ENCODE data around the gene GALNT16.
A peak's percentile ranks its signal among the peaks of the same experiment; 100 is the strongest.

GALNT16 gene

DNA sequence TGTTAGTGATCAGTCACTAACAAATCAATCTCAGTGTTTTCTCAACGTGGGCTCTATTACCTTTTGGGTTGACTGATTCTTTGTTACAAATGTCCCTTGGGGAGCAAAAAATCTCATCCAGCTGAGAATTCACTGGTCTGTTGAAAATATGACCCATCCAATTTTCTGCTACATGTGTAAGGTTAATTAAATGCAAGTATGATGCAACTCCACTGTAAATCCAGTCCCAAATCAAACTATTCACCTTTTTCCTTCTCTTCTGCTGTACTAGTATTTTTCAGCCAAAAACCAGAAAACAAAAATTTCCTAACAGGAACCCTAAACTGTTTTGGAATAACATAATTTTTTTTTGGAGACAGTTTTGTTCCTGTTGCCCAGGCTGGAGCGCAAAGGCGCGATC, 136.0 kb downstream of the GALNT16 start:
- Histone ChIP-seq H3K9ac (ENCODE audit: low read length) (no peak overlapping the region), H3K4me1 (ENCODE audit: control insufficient read depth, insufficient read depth, low read length) (peaks cover 8% of the 10 kb centered on the region), H3K9me3 (ENCODE audit: control insufficient read depth, low read length) (no peaks in the 10 kb centered on the region), H3K4me3 (ENCODE audit: low read length) (no peak overlapping the region), H3K27me3 (ENCODE audit: control insufficient read depth, insufficient read depth, low read length) (no peaks in the 10 kb centered on the region), H3K36me3 (ENCODE audit: control insufficient read depth, insufficient read depth, low read length) (no peaks in the 10 kb centered on the region)

DNA sequence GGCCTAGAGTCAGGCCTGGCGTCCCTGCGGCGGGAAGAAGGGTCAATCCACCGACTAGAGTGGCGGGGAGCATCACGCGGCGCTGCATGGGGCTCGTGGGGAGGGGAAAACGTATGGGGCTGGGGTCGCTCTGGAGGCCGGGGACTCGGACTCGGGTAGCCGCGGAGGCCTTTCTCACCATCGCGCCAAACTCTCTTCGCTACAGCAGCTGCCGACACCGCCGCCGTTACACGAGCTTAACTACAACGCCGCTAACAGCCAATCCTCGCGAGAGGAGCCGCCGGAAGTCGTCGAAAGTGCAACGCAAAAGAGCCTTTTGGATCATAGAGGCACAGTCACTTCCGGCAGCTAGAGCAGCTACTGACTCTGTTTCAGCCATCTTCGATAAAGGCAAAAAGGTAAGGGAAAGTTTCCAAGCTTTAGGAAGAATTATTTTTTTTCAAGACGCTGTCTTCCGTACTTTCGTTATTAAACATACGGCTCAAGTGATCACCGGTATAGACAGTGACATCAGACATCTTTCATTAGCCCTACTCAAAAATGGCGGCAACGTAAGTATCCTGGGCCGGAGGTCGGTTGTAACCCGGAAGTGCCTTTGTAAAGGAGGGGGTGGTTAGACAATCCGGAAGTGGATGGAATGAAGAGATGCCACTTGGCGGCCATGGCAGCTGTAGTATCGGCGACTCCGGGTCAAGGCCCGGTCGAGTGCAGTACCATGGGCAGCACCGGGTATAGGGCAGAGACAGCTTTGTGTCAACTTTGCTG, 138.3 kb downstream of the GALNT16 start, which contains the start of the genes ERH and SLC39A9:
ERH (minus strand) TSS at position 247 of the 765 bp plus-strand sequence; CDS start at position 181, 66 bp downstream.
SLC39A9 (plus strand) TSS at position 640 of the 765 bp plus-strand sequence. CDS start 678 bp downstream, outside the sequence.
- Histone ChIP-seq H3K4me3 (ENCODE audit: low read length) (peak within 1 kb of the TSS; percentile 66), H3K9ac (ENCODE audit: low read length) (peak within 1 kb of the TSS; percentile 93), H3K36me3 (ENCODE audit: control insufficient read depth, insufficient read depth, low read length) (no peaks in the 10 kb centered on the region), H3K27me3 (ENCODE audit: control insufficient read depth, insufficient read depth, low read length) (no peaks in the 10 kb centered on the region), H3K9me3 (ENCODE audit: control insufficient read depth, low read length) (no peaks in the 10 kb centered on the region), H3K4me1 (ENCODE audit: control insufficient read depth, insufficient read depth, low read length) (peaks cover 20% of the 10 kb centered on the region)

DNA sequence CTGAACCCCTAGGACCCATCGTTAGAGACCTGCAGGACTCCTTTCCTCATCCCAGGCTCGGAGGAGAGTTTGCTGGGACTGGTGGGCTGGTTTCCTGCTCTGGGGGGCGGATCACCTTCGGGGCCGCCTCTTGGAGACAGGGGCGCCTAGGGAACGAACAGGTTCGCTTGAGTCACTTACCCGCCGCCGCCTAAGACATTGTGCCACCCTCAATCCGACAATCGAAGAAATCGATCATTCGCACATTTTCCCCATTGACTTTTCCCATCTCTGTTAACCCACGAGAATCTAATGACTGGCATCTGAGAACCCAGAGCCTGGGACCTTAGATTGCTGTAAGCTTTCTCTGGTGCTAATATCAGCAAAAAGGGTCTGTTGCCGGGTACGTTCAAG, 138.9 kb downstream of the GALNT16 start:
- Histone ChIP-seq H3K4me1 (ENCODE audit: control insufficient read depth, insufficient read depth, low read length) (peaks cover 20% of the 10 kb centered on the region), H3K9me3 (ENCODE audit: control insufficient read depth, low read length) (no peaks in the 10 kb centered on the region), H3K4me3 (ENCODE audit: low read length) (peak overlapping the region; percentile 66), H3K9ac (ENCODE audit: low read length) (peak overlapping the region; percentile 93), H3K36me3 (ENCODE audit: control insufficient read depth, insufficient read depth, low read length) (no peaks in the 10 kb centered on the region), H3K27me3 (ENCODE audit: control insufficient read depth, insufficient read depth, low read length) (no peaks in the 10 kb centered on the region)

DNA sequence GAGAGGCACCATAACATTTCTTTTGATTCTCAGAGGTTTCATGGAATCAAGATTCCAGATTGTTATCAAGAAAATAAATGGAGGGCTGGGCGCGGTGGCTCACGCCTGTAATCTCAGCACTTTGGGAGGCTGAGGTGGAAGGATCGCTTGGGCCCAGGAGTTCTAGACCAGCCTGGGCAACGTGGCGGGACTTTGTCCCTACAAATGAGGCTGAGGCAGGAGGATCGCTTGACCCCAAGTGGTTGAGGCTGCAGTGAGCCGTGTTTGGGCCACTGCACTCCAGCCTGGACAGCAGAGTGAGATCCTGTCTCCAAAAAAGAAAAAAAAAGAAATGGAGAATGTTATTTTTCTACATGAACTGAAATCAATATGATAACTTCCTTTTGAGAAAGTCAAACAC, 139.8 kb downstream of the GALNT16 start:
- Histone ChIP-seq H3K9me3 (ENCODE audit: control insufficient read depth, low read length) (no peaks in the 10 kb centered on the region), H3K36me3 (ENCODE audit: control insufficient read depth, insufficient read depth, low read length) (no peaks in the 10 kb centered on the region), H3K4me3 (ENCODE audit: low read length) (peak overlapping the region; percentile 42), H3K4me1 (ENCODE audit: control insufficient read depth, insufficient read depth, low read length) (peaks cover 23% of the 10 kb centered on the region), H3K27me3 (ENCODE audit: control insufficient read depth, insufficient read depth, low read length) (no peaks in the 10 kb centered on the region), H3K9ac (ENCODE audit: low read length) (peak overlapping the region; percentile 93)

DNA sequence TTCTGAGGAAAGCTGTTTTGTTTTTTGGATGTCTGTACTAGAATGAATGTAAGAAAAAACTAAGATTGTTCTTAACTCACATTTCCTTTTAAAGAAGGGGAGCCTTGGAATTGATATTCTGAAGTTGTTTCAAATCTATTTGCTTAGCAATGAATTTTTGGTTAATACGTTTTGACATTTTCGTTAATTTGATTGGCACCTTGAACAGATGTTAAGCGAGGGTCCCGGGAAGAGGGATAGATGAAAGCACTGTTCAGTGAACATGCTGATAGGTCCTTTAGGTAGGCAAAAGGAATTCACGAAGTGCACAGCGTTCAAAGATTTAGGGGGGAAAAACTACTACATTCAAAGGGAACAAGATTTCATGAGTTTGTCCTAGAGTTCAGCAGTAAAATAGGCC, 140.2 kb downstream of the GALNT16 start:
- H3K27me3 ChIP-seq (ENCODE audit: control insufficient read depth, insufficient read depth, low read length), result no peaks in the 10 kb centered on the region
- peak overlapping the region; percentile 42 for H3K4me3 ChIP-seq (ENCODE audit: low read length)
- no peaks in the 10 kb centered on the region for H3K36me3 ChIP-seq (ENCODE audit: control insufficient read depth, insufficient read depth, low read length)
- peak overlapping the region; percentile 37 for H3K9ac ChIP-seq (ENCODE audit: low read length)
- H3K4me1 ChIP-seq (ENCODE audit: control insufficient read depth, insufficient read depth, low read length), result peaks cover 24% of the 10 kb centered on the region
- H3K9me3 ChIP-seq (ENCODE audit: control insufficient read depth, low read length), result no peaks in the 10 kb centered on the region

DNA sequence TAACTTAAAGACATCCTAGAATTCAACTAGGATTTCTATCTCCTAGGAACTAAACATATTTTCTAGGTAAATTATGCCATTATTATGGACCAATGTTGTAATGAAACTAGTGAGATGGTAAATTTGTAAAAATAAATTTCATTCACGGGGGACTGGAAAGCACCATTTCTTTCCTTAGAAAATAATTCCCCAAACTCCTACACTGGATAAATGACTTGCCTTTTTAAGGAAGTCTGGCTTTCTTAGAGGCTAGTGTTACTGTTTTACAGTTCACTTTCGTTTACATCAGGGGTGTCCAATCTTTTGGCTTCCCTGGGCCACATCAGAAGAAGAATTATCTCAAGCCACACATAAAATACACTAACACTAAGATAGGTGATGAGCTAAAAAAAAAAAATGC, 141.9 kb downstream of the GALNT16 start:
- Histone ChIP-seq H3K27me3 (ENCODE audit: control insufficient read depth, insufficient read depth, low read length) (no peaks in the 10 kb centered on the region), H3K4me1 (ENCODE audit: control insufficient read depth, insufficient read depth, low read length) (peaks cover 24% of the 10 kb centered on the region), H3K9ac (ENCODE audit: low read length) (peak overlapping the region; percentile 7), H3K36me3 (ENCODE audit: control insufficient read depth, insufficient read depth, low read length) (no peaks in the 10 kb centered on the region), H3K9me3 (ENCODE audit: control insufficient read depth, low read length) (no peaks in the 10 kb centered on the region), H3K4me3 (ENCODE audit: low read length) (no peak overlapping the region)

DNA sequence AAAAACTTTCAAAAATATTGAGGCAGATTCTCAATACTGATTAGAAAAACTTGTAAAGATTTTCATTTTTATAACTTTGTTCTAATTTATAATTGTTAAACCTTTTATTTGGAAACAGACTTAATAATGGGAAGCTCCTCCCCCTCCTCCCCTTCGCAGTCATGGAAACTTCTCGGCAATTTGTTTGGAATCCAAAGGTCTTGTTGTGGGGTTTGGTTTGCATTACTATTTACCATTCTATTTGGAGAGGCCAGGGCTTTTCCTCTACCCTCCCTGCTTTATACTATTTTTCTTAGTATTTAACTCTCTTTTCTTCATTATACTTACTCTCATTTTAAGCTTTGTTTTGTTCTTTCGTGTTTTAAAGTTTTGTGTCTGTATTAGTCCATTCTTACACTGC, 144.5 kb downstream of the GALNT16 start:
- H3K9ac ChIP-seq (ENCODE audit: low read length), result no peak overlapping the region
- no peaks in the 10 kb centered on the region for H3K27me3 ChIP-seq (ENCODE audit: control insufficient read depth, insufficient read depth, low read length)
- H3K4me3 ChIP-seq (ENCODE audit: low read length), result no peak overlapping the region
- H3K4me1 ChIP-seq (ENCODE audit: control insufficient read depth, insufficient read depth, low read length), result peaks cover 18% of the 10 kb centered on the region
- no peaks in the 10 kb centered on the region for H3K36me3 ChIP-seq (ENCODE audit: control insufficient read depth, insufficient read depth, low read length)
- no peaks in the 10 kb centered on the region for H3K9me3 ChIP-seq (ENCODE audit: control insufficient read depth, low read length)

DNA sequence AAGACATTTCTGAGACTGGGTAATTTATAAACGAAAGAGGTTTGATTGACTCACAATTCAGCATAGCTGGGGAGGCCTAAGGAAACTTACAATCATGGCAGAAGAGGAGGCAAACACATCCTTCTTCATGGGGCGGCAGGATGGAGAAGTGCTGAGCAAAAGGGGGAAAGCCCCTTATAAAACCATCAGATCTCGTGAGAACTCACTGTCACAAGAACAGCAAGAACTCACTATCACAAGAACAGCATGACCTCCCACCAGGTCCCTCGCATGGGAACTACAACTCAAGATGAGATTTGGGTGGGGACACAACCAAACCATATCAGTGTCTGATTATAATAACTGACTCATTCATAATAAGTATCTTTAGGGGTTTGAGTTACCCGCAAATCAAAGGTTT, 144.9 kb downstream of the GALNT16 start:
- Histone ChIP-seq H3K4me3 (ENCODE audit: low read length) (no peak overlapping the region), H3K4me1 (ENCODE audit: control insufficient read depth, insufficient read depth, low read length) (peaks cover 18% of the 10 kb centered on the region), H3K36me3 (ENCODE audit: control insufficient read depth, insufficient read depth, low read length) (no peaks in the 10 kb centered on the region), H3K9me3 (ENCODE audit: control insufficient read depth, low read length) (no peaks in the 10 kb centered on the region), H3K27me3 (ENCODE audit: control insufficient read depth, insufficient read depth, low read length) (no peaks in the 10 kb centered on the region), H3K9ac (ENCODE audit: low read length) (no peak overlapping the region)

DNA sequence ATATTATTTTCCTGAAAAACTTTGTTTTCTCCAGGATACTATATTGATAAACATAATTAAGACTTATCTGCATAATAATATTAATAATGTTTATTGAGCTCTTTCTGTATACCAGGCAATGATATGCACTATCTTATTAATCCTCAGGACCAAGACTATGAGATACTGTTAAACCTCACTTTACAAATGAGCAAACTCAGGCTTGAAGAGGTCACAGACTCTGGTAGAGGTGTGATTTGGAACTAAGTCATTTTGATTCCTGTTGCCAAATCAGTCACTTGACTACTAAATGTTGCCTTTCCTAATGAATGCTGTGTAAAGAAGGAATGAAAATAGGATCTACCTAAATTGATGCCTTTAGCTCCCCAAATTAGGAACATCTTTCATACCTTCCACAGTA, 145.8 kb downstream of the GALNT16 start:
- H3K4me1 ChIP-seq (ENCODE audit: control insufficient read depth, insufficient read depth, low read length), result peaks cover 17% of the 10 kb centered on the region
- H3K9ac ChIP-seq (ENCODE audit: low read length), result no peak overlapping the region
- H3K27me3 ChIP-seq (ENCODE audit: control insufficient read depth, insufficient read depth, low read length), result no peaks in the 10 kb centered on the region
- H3K4me3 ChIP-seq (ENCODE audit: low read length), result no peak overlapping the region
- H3K9me3 ChIP-seq (ENCODE audit: control insufficient read depth, low read length), result no peaks in the 10 kb centered on the region
- no peaks in the 10 kb centered on the region for H3K36me3 ChIP-seq (ENCODE audit: control insufficient read depth, insufficient read depth, low read length)

Measured in mucosa of stomach (tissue), 1 donor.